ENCODE data around the gene MRPL23.

DNA sequence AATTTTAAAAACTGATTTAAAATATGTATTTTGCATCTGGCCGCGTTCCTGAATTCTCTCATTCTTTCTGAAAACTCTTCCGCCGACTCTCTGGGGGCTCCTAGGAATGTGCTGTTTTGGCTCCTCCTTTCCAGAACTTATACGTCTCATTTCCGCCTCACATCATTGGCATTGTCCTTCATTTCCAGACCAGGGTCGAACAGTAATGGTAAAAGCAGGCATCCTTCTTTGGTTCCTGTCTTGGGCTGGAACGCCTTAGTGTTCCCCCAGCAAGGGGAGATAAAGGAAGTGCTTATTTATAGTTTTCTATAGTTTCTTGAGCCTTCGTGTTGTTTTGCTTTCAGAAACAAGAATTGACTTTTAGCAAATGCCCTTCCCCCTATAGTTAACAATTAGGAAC is 38.5 kb upstream of the MRPL23 start:
- TF ChIP-seq POLR2A (IDR thresholded peaks at IDR 0.05) (no peak), CTCF (IDR thresholded peaks at IDR 0.05) (no peak), POLR2AphosphoS5 (IDR thresholded peaks at IDR 0.05) (no peak)
